CD4-positive, CD25-positive, alpha-beta regulatory T cell (primary cell): ENCODE results near the gene MAST4. TPM values are rescaled to one million over a fixed set of nuclear protein-coding genes. Genes with fewer than 3 reads are reported as not detected.

Experiments used
- ATAC-seq, 2 donors: fragments of 150-1000 bp; cut with Tn5 transposase; one replicate each; pipeline ENCODE4 v1.10.0; 2021; ENCODE audit warnings: low read depth in 2 of 2, moderate number of reproducible peaks in 2 of 2, moderate library complexity in 1 of 2
- DNase-seq, 3 donors: peaks; one replicate each; pipeline versions ENCODE4 v3.0.0 to v3.0.0-alpha.2; 2012 to 2022; ENCODE audit warnings: mixed read lengths in 1 of 3
- H3K27ac ChIP-seq: one replicate; pipeline ENCODE4 v1.7.0; 2013; ENCODE audit warnings: mild to moderate bottlenecking, low read length; ENCODE audit not compliant: insufficient read depth, poor library complexity, severe bottlenecking
- H3K27me3 ChIP-seq: one replicate; pipeline ENCODE4 v1.7.0; 2013; ENCODE audit warnings: low read length; ENCODE audit not compliant: control insufficient read depth, insufficient read depth
- H3K36me3 ChIP-seq: one replicate; pipeline ENCODE4 v1.7.0; 2013; ENCODE audit warnings: mild to moderate bottlenecking, low read length, moderate library complexity; ENCODE audit not compliant: control insufficient read depth, insufficient read depth
- H3K4me1 ChIP-seq: 2 replicates; pipeline ENCODE4 v1.7.0; 2013; ENCODE audit warnings: mild to moderate bottlenecking, low read length; ENCODE audit not compliant: insufficient read depth, control insufficient read depth, poor library complexity, severe bottlenecking
- H3K4me3 ChIP-seq: one replicate; pipeline ENCODE4 v1.7.0; 2013; ENCODE audit warnings: low read depth, mild to moderate bottlenecking, low read length, moderate library complexity
- H3K9me3 ChIP-seq, 2 experiments: 1 replicate in 1 of 2; 2 replicates in 1 of 2; pipeline ENCODE4 v1.7.0; 2013; ENCODE audit warnings: low read length in 2 of 2, mild to moderate bottlenecking in 1 of 2, moderate library complexity in 1 of 2; ENCODE audit not compliant: control insufficient read depth in 2 of 2
- H3K27ac Mint-ChIP-seq, 3 donors: one replicate each; pipeline ENCODE4 v1.8.0; 2020 to 2022; ENCODE audit warnings: mild to moderate bottlenecking in 3 of 3, mixed read lengths in 3 of 3, moderate library complexity in 2 of 3
- H3K27me3 Mint-ChIP-seq: one replicate; pipeline ENCODE4 v1.8.0; 2022; ENCODE audit warnings: mild to moderate bottlenecking, mixed read lengths
- H3K36me3 Mint-ChIP-seq: one replicate; pipeline ENCODE4 v1.8.0; 2020; ENCODE audit warnings: mixed read lengths
- H3K4me1 Mint-ChIP-seq, 4 donors: one replicate each; pipeline ENCODE4 v1.8.0; 2020 to 2022; ENCODE audit warnings: mixed read lengths in 4 of 4, mild to moderate bottlenecking in 1 of 4
- H3K4me3 Mint-ChIP-seq, 4 donors: one replicate each; pipeline ENCODE4 v1.8.0; 2020 to 2022; ENCODE audit warnings: mild to moderate bottlenecking in 4 of 4, mixed read lengths in 4 of 4, moderate library complexity in 3 of 4
- H3K9me3 Mint-ChIP-seq, 7 donors: one replicate each; pipeline ENCODE4 v1.8.0; 2020 to 2022; ENCODE audit warnings: mixed read lengths in 7 of 7, mild to moderate bottlenecking in 3 of 7, moderate library complexity in 2 of 7
- polyA plus RNA-seq, 4 donors: library from polyadenylated mRNA; unstranded; fragments of 300-500 nt; fragmentation: Illumina TruSeq; gene quantifications; one replicate each; pipeline ENCODE4 v1.2.3, GENCODE V29; 2021
- total RNA-seq: library from RNA; stranded (reverse); gene quantifications from one replicate; pipeline ENCODE4 v1.2.3, GENCODE V29; 2022

The MAST4 gene
- total and polyA plus RNA-seq, 5 donors from 2014 or later: 11.7 to 54.1 (median 12.7) TPM

DNA sequence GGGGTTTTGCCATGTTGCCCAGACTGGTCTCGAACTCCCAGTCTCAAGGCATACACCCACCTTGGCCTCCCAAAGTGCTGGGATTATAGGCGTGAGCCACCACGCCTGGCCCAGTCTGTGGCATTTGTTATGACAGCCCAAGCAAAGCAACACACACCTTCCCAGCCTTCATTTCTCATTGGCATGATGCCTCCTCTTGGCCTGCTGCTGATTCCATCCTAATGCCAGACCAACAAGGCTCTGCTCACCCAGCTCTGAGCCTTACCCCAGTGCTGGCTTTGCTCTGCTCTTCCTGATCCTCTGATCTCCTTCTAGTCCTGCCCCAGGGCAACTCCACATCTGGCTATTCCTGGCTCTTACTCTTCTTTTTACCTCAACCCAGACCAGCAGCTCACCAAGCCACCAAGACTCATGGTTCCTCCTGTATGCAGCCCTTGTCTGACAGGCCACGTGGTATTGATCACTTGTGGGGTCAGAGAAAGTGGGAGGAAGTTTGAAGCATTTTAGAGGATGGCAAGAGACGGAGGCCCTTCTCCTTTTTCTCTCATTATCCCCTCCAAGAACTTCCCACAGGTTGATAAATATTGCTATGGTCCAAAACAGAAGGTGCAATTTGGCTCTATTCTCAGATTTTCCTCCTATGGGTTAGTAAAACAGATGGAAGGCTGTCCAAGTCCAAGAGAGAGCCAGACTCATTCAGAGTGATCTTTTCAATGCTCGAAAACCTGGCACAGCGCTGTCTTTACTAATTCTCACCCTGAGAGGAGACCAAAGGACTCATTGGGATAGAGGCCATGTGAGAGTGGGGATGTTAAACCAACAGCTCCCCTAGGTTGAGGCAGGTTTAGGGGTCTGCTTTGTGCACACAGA, 599.4 kb downstream of the MAST4 start:
- ATAC-seq: no peak
- no peak for DNase-seq
- H3K4me3 ChIP-seq: no peak overlapping the region
- no peaks in the 10 kb centered on the region for H3K36me3 ChIP-seq
- no peak overlapping the region for H3K4me3 Mint-ChIP-seq
- peaks cover 4% of the 10 kb centered on the region for H3K4me1 ChIP-seq
- no peaks in the 10 kb centered on the region for H3K27me3 ChIP-seq
- H3K9me3 Mint-ChIP-seq: peaks cover 0 to 13% (median 4%) of the 10 kb centered on the region in 7 donors
- H3K27ac ChIP-seq: no peak overlapping the region
- peak overlapping the region; percentile 2 to 78 (median 67) for H3K27ac Mint-ChIP-seq
- H3K4me1 Mint-ChIP-seq: peaks cover 17 to 61% (median 32%) of the 10 kb centered on the region in 4 donors
- no peaks in the 10 kb centered on the region for H3K36me3 Mint-ChIP-seq
- H3K27me3 Mint-ChIP-seq: no peaks in the 10 kb centered on the region
- H3K9me3 ChIP-seq: no peaks in the 10 kb centered on the region

DNA sequence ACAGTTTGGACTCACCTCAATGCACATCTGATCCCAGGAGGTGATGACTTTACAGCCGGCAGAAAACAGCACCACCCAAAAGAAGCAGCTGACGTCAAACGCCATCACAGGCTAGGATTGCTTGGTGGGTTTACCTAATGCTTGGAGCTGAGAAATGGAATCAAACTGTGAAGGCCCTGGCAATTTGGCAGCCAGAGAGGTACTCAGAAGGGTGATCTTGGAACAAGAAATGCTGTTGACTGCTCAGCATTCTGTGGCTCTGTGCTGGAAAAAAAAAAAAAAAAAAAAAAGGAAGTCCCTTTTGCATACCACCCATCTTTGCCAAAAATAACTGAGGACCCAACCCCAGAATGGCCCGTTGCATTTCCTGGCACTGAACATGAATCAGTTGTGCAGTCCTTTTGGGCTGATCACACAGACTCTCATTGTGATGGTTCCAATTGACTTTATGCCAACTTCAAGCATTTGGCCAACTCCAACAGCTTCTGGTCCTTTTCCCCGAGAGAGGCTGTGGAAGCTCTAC, 600.4 kb downstream of the MAST4 start, which contains the start of gene CD180:
CD180 (minus strand) TSS at position 263 of the 523 bp plus-strand sequence; CDS start at position 105, 158 bp downstream.
- DNase-seq (no peak), ATAC-seq (no peak)
- Mint-ChIP-seq H3K27ac (peak within 1 kb of the TSS; percentile 42 to 78 (median 67)), H3K9me3 (peaks cover 0 to 20% (median 4%) of the 10 kb centered on the region in 7 donors), H3K4me1 (peaks cover 25 to 67% (median 32%) of the 10 kb centered on the region in 4 donors), H3K4me3 (no peak within 1 kb of the TSS), H3K36me3 (no peaks in the 10 kb centered on the region), H3K27me3 (no peaks in the 10 kb centered on the region)
- H3K4me1 ChIP-seq: peaks cover 4% of the 10 kb centered on the region
- H3K27me3 ChIP-seq: no peaks in the 10 kb centered on the region
- no peaks in the 10 kb centered on the region for H3K36me3 ChIP-seq
- H3K27ac ChIP-seq: no peak within 1 kb of the TSS
- no peak within 1 kb of the TSS for H3K4me3 ChIP-seq
- H3K9me3 ChIP-seq: peaks cover 0 to 5% of the 10 kb centered on the region in 2 experiments

DNA sequence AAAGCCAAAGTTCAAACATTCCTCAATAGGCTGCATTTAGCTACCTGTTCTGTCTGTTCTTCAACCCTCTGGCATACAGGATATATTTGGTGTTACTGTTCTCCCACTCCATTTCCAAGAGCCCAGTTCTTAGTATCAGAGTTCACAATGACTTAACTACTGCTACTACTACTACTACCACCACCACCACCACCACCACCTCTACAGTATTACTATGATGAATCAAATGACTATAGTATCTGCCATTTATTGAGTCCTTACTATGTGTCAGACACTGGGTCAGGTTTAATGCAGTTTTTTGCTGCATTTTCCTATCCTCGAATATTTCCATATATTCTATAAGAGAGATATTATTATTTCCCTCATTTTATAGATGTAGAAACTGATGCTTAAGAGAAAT, 601.3 kb downstream of the MAST4 start:
- H3K4me3 Mint-ChIP-seq: no peak overlapping the region
- no peak for ATAC-seq
- Histone ChIP-seq H3K27ac (no peak overlapping the region), H3K9me3 (peaks cover 0 to 5% of the 10 kb centered on the region in 2 experiments), H3K4me3 (no peak overlapping the region), H3K27me3 (no peaks in the 10 kb centered on the region), H3K4me1 (peaks cover 7% of the 10 kb centered on the region), H3K36me3 (no peaks in the 10 kb centered on the region)
- DNase-seq: no peak
- H3K4me1 Mint-ChIP-seq: peaks cover 25 to 74% (median 33%) of the 10 kb centered on the region in 4 donors
- no peaks in the 10 kb centered on the region for H3K27me3 Mint-ChIP-seq
- H3K9me3 Mint-ChIP-seq: peaks cover 0 to 20% (median 4%) of the 10 kb centered on the region in 7 donors
- H3K36me3 Mint-ChIP-seq: no peaks in the 10 kb centered on the region
- H3K27ac Mint-ChIP-seq: no peak overlapping the region

DNA sequence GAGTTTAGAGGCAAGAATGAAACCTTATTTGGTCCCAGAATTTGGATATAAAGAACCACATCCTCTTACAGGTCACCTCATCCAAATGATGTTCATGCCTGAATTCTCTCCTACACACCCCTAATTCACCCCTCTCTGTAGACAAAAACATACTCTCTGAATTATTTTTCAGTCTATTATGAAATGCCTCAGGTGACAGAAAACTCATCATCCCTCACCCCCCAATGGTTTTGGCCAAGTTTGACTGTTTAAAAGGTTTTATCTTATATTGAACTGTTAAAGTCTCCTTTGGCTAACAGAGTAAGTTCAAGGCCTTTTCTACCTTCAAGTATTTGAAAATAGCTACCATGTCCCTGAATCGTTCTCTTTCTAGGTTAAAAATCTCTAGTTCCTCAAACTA, 602.7 kb downstream of the MAST4 start:
- Mint-ChIP-seq H3K4me3 (peak overlapping the region in 1 of 4 donors; percentile 32), H3K27ac (peak overlapping the region in 1 of 3 donors; percentile 60)

DNA sequence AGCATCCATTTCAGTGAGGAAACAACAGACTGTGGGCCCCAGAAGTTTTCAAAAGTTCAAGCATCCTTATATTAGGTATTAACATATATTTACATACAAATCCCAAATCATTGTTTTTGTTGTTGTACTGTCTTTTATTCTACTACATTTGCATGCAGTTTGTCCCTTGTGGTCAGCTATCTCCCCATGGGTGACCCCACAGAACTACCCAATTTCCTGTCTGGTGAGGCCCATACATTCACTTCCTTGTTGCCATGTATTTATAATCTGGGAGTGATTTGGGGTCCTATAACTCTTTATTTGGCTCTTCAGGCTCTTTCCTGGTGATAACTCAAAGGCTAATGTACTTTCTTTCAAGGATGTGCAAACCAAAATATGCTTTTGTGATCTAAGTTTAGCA, 603.7 kb downstream of the MAST4 start:
- Mint-ChIP-seq H3K9me3 (peaks cover 0 to 20% (median 4%) of the 10 kb centered on the region in 7 donors), H3K27me3 (no peaks in the 10 kb centered on the region), H3K4me3 (peak overlapping the region in 1 of 4 donors; percentile 36), H3K36me3 (no peaks in the 10 kb centered on the region), H3K4me1 (peaks cover 27 to 81% (median 42%) of the 10 kb centered on the region in 4 donors), H3K27ac (peak overlapping the region in 2 of 3 donors; percentile 25 to 60)
- Histone ChIP-seq H3K4me1 (peaks cover 30% of the 10 kb centered on the region), H3K4me3 (no peak overlapping the region), H3K9me3 (peaks cover 0 to 5% of the 10 kb centered on the region in 2 experiments), H3K27me3 (no peaks in the 10 kb centered on the region), H3K27ac (no peak overlapping the region), H3K36me3 (no peaks in the 10 kb centered on the region)
- ATAC-seq (no peak), DNase-seq (no peak)

More for the DNA sequence above, 602.7 kb downstream of the MAST4 start:
- Histone ChIP-seq H3K27me3 (no peaks in the 10 kb centered on the region), H3K27ac (no peak overlapping the region), H3K4me3 (no peak overlapping the region), H3K36me3 (no peaks in the 10 kb centered on the region), H3K9me3 (peaks cover 0 to 5% of the 10 kb centered on the region in 2 experiments), H3K4me1 (peaks cover 21% of the 10 kb centered on the region)
- Mint-ChIP-seq H3K4me1 (peaks cover 25 to 80% (median 40%) of the 10 kb centered on the region in 4 donors), H3K27me3 (no peaks in the 10 kb centered on the region), H3K36me3 (no peaks in the 10 kb centered on the region), H3K9me3 (peaks cover 0 to 20% (median 4%) of the 10 kb centered on the region in 7 donors)
- DNase-seq (no peak), ATAC-seq (no peak)

DNA sequence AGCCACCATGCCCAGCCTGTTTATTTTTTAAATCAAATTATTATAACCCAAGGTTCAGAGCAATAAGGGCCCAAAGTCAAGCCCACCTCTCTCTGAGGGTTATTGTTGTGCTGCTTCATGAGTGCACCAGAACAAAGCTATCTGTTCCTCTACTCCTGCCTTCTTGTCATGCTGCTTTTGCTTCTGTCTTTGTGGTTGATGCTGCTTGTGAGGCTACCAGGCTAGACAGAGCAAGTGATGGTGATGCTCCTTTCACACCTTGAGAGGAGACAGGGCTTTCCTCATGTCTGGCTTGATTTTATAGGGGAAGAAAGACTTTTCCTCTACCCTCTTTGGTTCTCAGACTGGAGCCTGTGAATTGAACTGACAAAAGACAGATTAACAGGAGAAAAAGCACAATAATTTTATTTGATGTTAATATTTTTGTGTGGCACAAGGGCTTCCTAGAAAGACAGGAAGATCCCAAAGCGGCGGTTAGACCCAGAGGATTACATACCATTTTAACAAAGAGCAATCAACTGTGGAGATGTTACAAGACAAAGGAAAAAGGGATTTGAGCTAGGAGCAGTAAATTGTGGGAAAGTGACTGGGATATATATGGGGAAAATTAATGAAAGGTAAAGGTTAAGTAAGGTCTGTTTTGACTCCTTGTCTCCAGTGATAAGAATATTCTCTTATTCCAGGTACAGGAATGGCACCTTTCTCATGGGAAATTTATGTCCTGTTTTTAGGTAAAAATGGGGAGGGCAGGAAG, 604.8 kb downstream of the MAST4 start:
- Mint-ChIP-seq H3K27me3 (no peaks in the 10 kb centered on the region), H3K27ac (peak overlapping the region; percentile 42 to 93 (median 89)), H3K4me3 (peak overlapping the region in 2 of 4 donors; percentile 12 to 54), H3K9me3 (peaks cover 0 to 20% (median 4%) of the 10 kb centered on the region in 7 donors), H3K36me3 (no peaks in the 10 kb centered on the region), H3K4me1 (peaks cover 30 to 85% (median 49%) of the 10 kb centered on the region in 4 donors)
- H3K4me3 ChIP-seq: no peak overlapping the region
- H3K27me3 ChIP-seq: no peaks in the 10 kb centered on the region
- peaks cover 0 to 5% of the 10 kb centered on the region in 2 experiments for H3K9me3 ChIP-seq
- peaks cover 42% of the 10 kb centered on the region for H3K4me1 ChIP-seq
- no peak overlapping the region for H3K27ac ChIP-seq
- H3K36me3 ChIP-seq: no peaks in the 10 kb centered on the region
- no peak for ATAC-seq
- no peak for DNase-seq

DNA sequence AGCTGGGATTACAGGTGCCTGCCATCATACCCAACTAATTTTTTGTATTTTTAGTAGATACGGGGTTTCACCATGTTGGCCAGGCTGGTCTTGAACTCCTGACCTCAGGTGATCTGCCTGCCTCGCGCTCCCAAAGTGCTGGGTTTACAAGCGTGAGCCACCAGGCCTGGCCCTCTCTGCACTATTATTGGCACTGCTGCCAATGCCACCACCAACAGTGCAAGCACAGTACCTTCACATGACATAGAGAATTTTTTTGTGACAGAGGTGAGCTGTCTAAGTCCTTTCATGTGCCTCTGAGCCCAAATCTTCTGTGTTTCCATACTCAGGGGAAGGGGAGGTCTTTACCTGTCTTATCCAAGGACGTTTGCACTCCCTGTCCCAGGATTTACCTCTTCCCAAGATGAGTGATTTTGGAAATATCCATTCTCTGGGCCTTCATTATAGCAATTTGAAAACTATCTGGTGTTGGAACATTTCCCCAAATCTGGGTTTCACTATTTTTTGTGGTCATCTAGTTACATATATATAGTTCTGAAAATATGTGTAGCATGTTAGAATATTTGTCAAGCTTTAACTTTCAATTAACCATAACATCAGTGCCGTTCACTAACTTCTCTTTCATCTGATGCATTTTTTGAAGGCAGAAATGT, 605.8 kb downstream of the MAST4 start:
- peak overlapping the region; percentile 47 for H3K27ac ChIP-seq
- H3K27me3 Mint-ChIP-seq: no peaks in the 10 kb centered on the region
- DNase-seq (no peak), ATAC-seq (no peak)
- H3K36me3 ChIP-seq: no peaks in the 10 kb centered on the region
- H3K4me1 Mint-ChIP-seq: peaks cover 36 to 89% (median 53%) of the 10 kb centered on the region in 4 donors
- H3K9me3 Mint-ChIP-seq: peaks cover 0 to 20% (median 4%) of the 10 kb centered on the region in 7 donors
- H3K36me3 Mint-ChIP-seq: no peaks in the 10 kb centered on the region
- no peaks in the 10 kb centered on the region for H3K27me3 ChIP-seq
- peaks cover 0 to 5% of the 10 kb centered on the region in 2 experiments for H3K9me3 ChIP-seq
- peak overlapping the region in 2 of 4 donors; percentile 38 to 52 for H3K4me3 Mint-ChIP-seq
- no peak overlapping the region for H3K4me3 ChIP-seq
- H3K4me1 ChIP-seq: peaks cover 51% of the 10 kb centered on the region
- H3K27ac Mint-ChIP-seq: peak overlapping the region in 2 of 3 donors; percentile 89 to 93
